Loucy (cell line): ENCODE data around the gene COG2.

Experiments used
- CTCF ChIP-seq: fragments of 200-600 bp; sonication (generic); conservative IDR thresholded peaks from 2 replicates; pipeline ENCODE4 v1.5.1; 2014; ENCODE audit warnings: mild to moderate bottlenecking, antibody characterized with exemption, low read length
- EZH2phosphoT487 ChIP-seq: fragments of 200-600 bp; IDR thresholded peaks from 2 replicates; pipeline ENCODE4 v1.6.1; 2018; ENCODE audit warnings: antibody characterized with exemption, mild to moderate bottlenecking, moderate library complexity, borderline replicate concordance

DNA sequence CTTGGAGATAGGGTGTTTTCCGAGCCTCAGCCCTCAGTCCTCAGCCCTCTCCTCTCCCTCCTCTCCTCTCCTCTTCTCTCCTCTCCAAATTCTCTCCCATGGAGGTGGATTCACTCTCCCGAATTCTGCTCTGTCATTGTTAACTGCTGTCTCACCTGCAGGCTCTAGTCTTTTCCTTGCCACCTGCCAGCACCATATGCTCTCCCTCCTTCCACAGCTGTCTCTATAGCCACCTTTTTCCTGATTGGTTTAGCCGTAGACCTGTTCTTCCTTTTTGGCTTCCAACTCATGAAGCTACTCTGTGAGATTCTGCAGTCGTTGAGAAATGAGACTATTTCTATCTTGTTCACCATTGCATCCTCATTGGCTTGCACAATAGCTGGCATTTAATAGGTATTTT lies 19.7 kb downstream of the COG2 start:
- TF ChIP-seq CTCF = no peak
- TF ChIP-seq EZH2phosphoT487 = no peak
